Endothelial cell of umbilical vein (primary cell): ENCODE data around the gene RNF213. TPM values are rescaled to one million over a fixed set of nuclear protein-coding genes. Genes with fewer than 3 reads are reported as not detected.

ENCODE experiments used
- BruUV-seq: library from RNA; stranded (reverse); fragments of 400-500 nt; replicated peaks from 2 replicates; lab custom pipeline; 2021; lab: Mats Ljungman, UMichigan
- CTCF ChIA-PET: fragments of 300-600, 350-600 bp; sonication (Branson Sonifier 250); formaldehyde crosslinking; loops from one replicate; lab custom pipeline; 2021; ENCODE audit warnings: antibody characterized with exemption, inconsistent platforms; lab: Charles Lee
- POLR2A ChIA-PET: fragments of 300-600, 350-600 bp; sonication (Branson Sonifier 250); formaldehyde crosslinking; loops from one replicate; lab custom pipeline; 2021; ENCODE audit warnings: antibody characterized with exemption, inconsistent platforms; lab: Charles Lee
- DNase-seq: peaks from one replicate; pipeline ENCODE4 v3.0.0-alpha.2; 2011; ENCODE audit warnings: low read depth, low spot score
- FAIRE-seq: peaks from 2 replicates; lab custom pipeline; 2011; peaks lifted over from hg19 to GRCh38; lab: Jason Lieb, UNC
- H2AFZ ChIP-seq: 2 replicates; pipeline ENCODE4 v1.6.0; 2012; ENCODE audit warnings: low read depth, low read length, control low read depth, inconsistent platforms
- H3K27ac ChIP-seq: 2 replicates; pipeline ENCODE4 v1.5.1; 2011; ENCODE audit warnings: low read depth, mild to moderate bottlenecking, control low read depth, low read length, moderate library complexity; ENCODE audit not compliant: insufficient read depth
- H3K27me3 ChIP-seq, 2 experiments: 2 replicates each; pipeline versions ENCODE4 v1.6.0 to v1.6.1; 2011; ENCODE audit warnings: low read length in 2 of 2, mixed read lengths in 1 of 2; ENCODE audit not compliant: control insufficient read depth in 2 of 2, insufficient read depth in 2 of 2
- H3K36me3 ChIP-seq, 2 experiments: 2 replicates in 1 of 2; 3 replicates in 1 of 2; pipeline ENCODE4 v1.5.1; 2011; ENCODE audit warnings: low read length in 2 of 2, mild to moderate bottlenecking in 1 of 2, moderate library complexity in 1 of 2; ENCODE audit not compliant: control insufficient read depth in 2 of 2, insufficient read depth in 2 of 2; ENCODE audit errors: extremely low read depth in 1 of 2
- H3K4me1 ChIP-seq: 3 replicates; pipeline ENCODE4 v1.5.1; 2011; ENCODE audit warnings: mild to moderate bottlenecking, low read length; ENCODE audit not compliant: control insufficient read depth, insufficient read depth; ENCODE audit errors: extremely low read depth
- H3K4me2 ChIP-seq: 2 replicates; pipeline ENCODE4 v1.6.1; 2011; ENCODE audit warnings: low read length, control low read depth, mixed read lengths; ENCODE audit not compliant: insufficient read depth
- H3K4me3 ChIP-seq, 3 experiments: fragments of 200-600 bp in 1 of 3; sonication (generic), shearing (Covaris generic) in 1 of 3; replicated peaks in 1 of 3; 2 replicates each; pipeline ENCODE4 v1.5.1; 2011 to 2016; ENCODE audit warnings: control low read depth in 3 of 3, low read length in 3 of 3, mild to moderate bottlenecking in 2 of 3, inconsistent platforms in 1 of 3, low read depth in 1 of 3, moderate library complexity in 1 of 3; ENCODE audit not compliant: insufficient read depth in 1 of 3
- H3K79me2 ChIP-seq: 2 replicates; pipeline ENCODE4 v1.6.0; 2012; ENCODE audit warnings: low read length, inconsistent platforms; ENCODE audit not compliant: control insufficient read depth, insufficient read depth
- H3K9ac ChIP-seq: replicated peaks from 2 replicates; pipeline ENCODE3; 2011; ENCODE audit warnings: low read length, control low read depth; ENCODE audit not compliant: insufficient read depth; ENCODE audit errors: extremely low read depth
- H3K9me1 ChIP-seq: replicated peaks from 3 replicates; pipeline ENCODE4 v1.6.0; 2011; ENCODE audit warnings: mild to moderate bottlenecking, low read length; ENCODE audit not compliant: control insufficient read depth, insufficient read depth; ENCODE audit errors: extremely low read depth
- H3K9me3 ChIP-seq: replicated peaks from 2 replicates; pipeline ENCODE4 v1.5.1; 2012; ENCODE audit warnings: low read length, inconsistent platforms; ENCODE audit not compliant: control insufficient read depth, insufficient read depth
- H4K20me1 ChIP-seq: replicated peaks from 2 replicates; pipeline ENCODE3; 2011; ENCODE audit warnings: mild to moderate bottlenecking, low read length; ENCODE audit not compliant: control insufficient read depth, insufficient read depth; ENCODE audit errors: extremely low read depth
- CTCF ChIP-seq, 2 donors: IDR thresholded peaks; 1 replicate in 1 of 2; 2 replicates in 1 of 2; pipeline ENCODE4 v1.5.1; 2011; ENCODE audit warnings: low read length in 2 of 2, mild to moderate bottlenecking in 2 of 2, moderate library complexity in 2 of 2, control low read depth in 1 of 2, inconsistent platforms in 1 of 2, low read depth in 1 of 2; ENCODE audit not compliant: insufficient read depth in 1 of 2; ENCODE audit errors: extremely low read depth in 1 of 2
- EZH2 ChIP-seq: IDR thresholded peaks from 2 replicates; pipeline ENCODE4 v1.6.1; 2012; ENCODE audit warnings: borderline replicate concordance, low read depth, mild to moderate bottlenecking, moderate library complexity, low read length, inconsistent platforms; ENCODE audit not compliant: severe bottlenecking
- FOS ChIP-seq: IDR thresholded peaks from 2 replicates; pipeline ENCODE4 v1.6.1; 2011; ENCODE audit warnings: mild to moderate bottlenecking, low read length, moderate library complexity, borderline replicate concordance; ENCODE audit not compliant: insufficient read depth
- GATA2 ChIP-seq: IDR thresholded peaks from 2 replicates; pipeline ENCODE4 v1.7.0; 2011; ENCODE audit warnings: low read depth, mild to moderate bottlenecking, moderate library complexity, mixed read lengths, low read length; ENCODE audit not compliant: insufficient read length, insufficient read depth
- JUN ChIP-seq: IDR thresholded peaks from 2 replicates; pipeline ENCODE4 v1.6.1; 2011; ENCODE audit warnings: borderline replicate concordance, low read depth; ENCODE audit not compliant: insufficient read length, insufficient read depth
- MAX ChIP-seq: IDR thresholded peaks from 2 replicates; pipeline ENCODE4 v1.6.1; 2011; ENCODE audit not compliant: insufficient read depth, insufficient read length
- MYC ChIP-seq: IDR thresholded peaks from one replicate; pipeline ENCODE4 v1.6.1; 2011; ENCODE audit warnings: mild to moderate bottlenecking, low read depth, low read length
- POLR2A ChIP-seq: IDR thresholded peaks from 2 replicates; pipeline ENCODE4 v1.6.1; 2012; ENCODE audit warnings: low read depth, mild to moderate bottlenecking, control low read depth, low read length
- POLR2AphosphoS5 ChIP-seq: IDR thresholded peaks from 2 replicates; pipeline ENCODE4 v1.6.1; 2012; ENCODE audit warnings: low read depth, mild to moderate bottlenecking, control low read depth, low read length, moderate library complexity; ENCODE audit not compliant: insufficient read depth
- dilution Hi-C: fragments of 300-500 bp; cut with MboI; formaldehyde crosslinking; loops from one replicate; pipeline ENCODE4 v1.15.0; 2019; ENCODE audit warnings: low sequenced_read_pairs; ENCODE audit not compliant: extremely low pct_ligation_motif_present
- intact Hi-C: fragments of 100-400 bp; cut with micrococcal nuclease; formaldehyde crosslinking; loops from one replicate; pipeline ENCODE4 v1.10.0; 2022
- polyA plus RNA-seq, 4 experiments: library from polyadenylated mRNA; depleted of rRNA in 3 of 4; stranded (reverse) in 3 of 4; unstranded in 1 of 4; fragments of >200 nt; gene quantifications; 2 replicates each; pipeline versions ENCODE4 v1.2.1 to v1.2.3, GENCODE V29; 2011 to 2012; ENCODE audit warnings: missing spikeins in 1 of 4
- total RNA-seq: library from RNA; stranded (reverse); gene quantifications from 2 replicates; pipeline ENCODE4 v1.2.3, GENCODE V29; 2021

The RNF213 gene
- total and polyA plus RNA-seq, 2 donors (not counting 3 experiments of a cell fraction or from before 2014, with no cell fraction given), result 36.5 to 116 TPM

- no peaks in the 10 kb centered on the region for H3K4me1 ChIP-seq
- CTCF ChIA-PET, result interaction anchor here (1.2 to 2.8 kb wide), 4 partner anchors 18 to 244 kb away, joined by 3 to 19 read pairs (median 4); partner anchors contain the start of gene GAA
- FAIRE-seq, result no peak
- H3K27ac ChIP-seq, result no peak overlapping the region
- dilution Hi-C loops (no loop called here), intact Hi-C loops (no loop called here)
- POLR2A ChIA-PET, result no interaction called here
- no peaks in the 10 kb centered on the region for H3K9me3 ChIP-seq
- H3K9ac ChIP-seq, result no peak overlapping the region
- no peaks in the 10 kb centered on the region for H3K9me1 ChIP-seq
- H3K4me3 ChIP-seq, result no peak overlapping the region
- no peak overlapping the region for H3K4me2 ChIP-seq
- no peak overlapping the region for H2AFZ ChIP-seq
- DNase-seq, result no peak
- H3K36me3 ChIP-seq, result peaks cover 35 to 59% of the 10 kb centered on the region in 2 experiments
- TF ChIP-seq MAX, result no peak
- TF ChIP-seq MYC, result no peak
- no peak for TF ChIP-seq GATA2
- no peak for TF ChIP-seq EZH2
- no peak for TF ChIP-seq FOS
- TF ChIP-seq CTCF (IDR thresholded peaks at IDR 0.05; ENCODE audit: extremely low read depth in 1 of 2, insufficient read depth in 1 of 2, low read depth in 1 of 2, low read length in 2 of 2), result no peak
- no peak for TF ChIP-seq POLR2AphosphoS5
- no peak for TF ChIP-seq POLR2A
- no peak for TF ChIP-seq JUN
- no peaks in the 10 kb centered on the region for H4K20me1 ChIP-seq
- H3K79me2 ChIP-seq, result no peaks in the 10 kb centered on the region
- no peaks in the 10 kb centered on the region for H3K27me3 ChIP-seq
- BruUV-seq, result no TSS peak
These were observed 85.3 kb downstream of the RNF213 start for GRCh38 chr17:80345841-80346497.
